ENCODE results near the gene RXRB. TPM values are rescaled to one million over a fixed set of nuclear protein-coding genes. Genes with fewer than 3 reads are reported as not detected.

RXRB gene
- total and polyA plus RNA-seq, 2 donors (not counting 1 experiment from before 2014, with no cell fraction given) = 88.3 to 99.9 TPM

DNA sequence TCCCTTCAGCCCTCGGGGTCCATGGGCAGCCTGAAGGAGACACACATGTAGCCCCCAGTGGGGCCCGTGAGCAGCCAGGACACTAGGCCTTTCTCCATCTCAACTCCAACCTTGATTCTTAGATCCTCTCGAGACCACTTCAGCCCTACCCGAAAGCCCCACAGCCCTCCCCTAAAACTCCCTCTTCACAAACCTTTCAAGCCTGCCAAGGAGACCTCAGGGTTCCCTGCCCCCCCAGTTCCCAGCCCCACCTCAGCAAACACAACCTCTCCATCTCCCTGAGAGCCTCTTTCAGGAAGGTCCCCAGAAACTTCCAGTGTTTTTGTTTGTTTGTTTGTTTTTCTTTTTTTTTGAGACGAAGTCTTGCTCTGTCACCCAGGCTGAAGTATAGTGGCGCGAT, 19.3 kb downstream of the RXRB start:
- H3K9me3 ChIP-seq (ENCODE audit: control extremely low read depth in 1 of 3, control insufficient read depth in 2 of 3, insufficient read depth in 1 of 3, low read length in 2 of 3) = peaks cover 0 to 16% (median 5%) of the 10 kb centered on the region in 3 donors
- POLR2A ChIA-PET = no interaction called here
- no peaks in the 10 kb centered on the region for H3K36me3 ChIP-seq (replicated peaks in 1 of 2; ENCODE audit: control extremely low read depth in 1 of 2, control insufficient read depth in 1 of 2, extremely low read depth in 1 of 2, insufficient read depth in 2 of 2, low read length in 1 of 2)
- TF ChIP-seq EZH2 (IDR thresholded peaks at IDR 0.05; ENCODE audit: borderline replicate concordance, insufficient read depth, low read depth, low read length, poor library complexity, severe bottlenecking) = no peak
- TF ChIP-seq CTCF (IDR thresholded peaks at IDR 0.05) = no peak
- no peak overlapping the region for H3K27ac ChIP-seq (ENCODE audit: low read length in 2 of 2)
- H3K9ac ChIP-seq (ENCODE audit: low read length) = no peak overlapping the region
- no peak for DNase-seq
- no peaks in the 10 kb centered on the region for H3K79me2 ChIP-seq (ENCODE audit: control insufficient read depth, insufficient read depth, low read length)
- peaks cover 13% of the 10 kb centered on the region for H3K4me1 Mint-ChIP-seq
- H4K20me1 ChIP-seq (ENCODE audit: control insufficient read depth, insufficient read depth, low read length, poor library complexity, severe bottlenecking) = no peaks in the 10 kb centered on the region
- ATAC-seq (ENCODE audit: low read depth) = no peak
- 98% methylated on average over 4 of the region's 7 CpGs for WGBS (ENCODE audit: insufficient coverage)
- intact Hi-C loops (cut with micrococcal nuclease) = no loop called here
- H3K4me3 ChIP-seq (ENCODE audit: control extremely low read depth in 1 of 5, extremely low read depth in 1 of 5, insufficient read depth in 1 of 5, low read depth in 2 of 5, low read length in 4 of 5) = no peak overlapping the region
- H3K4me1 ChIP-seq (ENCODE audit: control insufficient read depth in 2 of 2, insufficient read depth in 2 of 2, low read length in 2 of 2) = peaks cover 14 to 15% of the 10 kb centered on the region in 2 donors
- no peak overlapping the region for H3K27ac Mint-ChIP-seq
- no peak overlapping the region for H3K4me2 ChIP-seq (replicated peaks; ENCODE audit: low read depth, low read length, poor library complexity, severe bottlenecking)
- H3K27me3 ChIP-seq (replicated peaks in 1 of 4; ENCODE audit: control extremely low read depth in 1 of 4, control insufficient read depth in 3 of 4, insufficient read depth in 4 of 4, low read length in 3 of 4) = peaks cover 0 to 14% (median 2%) of the 10 kb centered on the region in 4 experiments
- H3K9me3 Mint-ChIP-seq (ENCODE audit: insufficient read depth) = peaks cover 12% of the 10 kb centered on the region
- H2AFZ ChIP-seq (ENCODE audit: insufficient read depth, low read depth, low read length, poor library complexity, severe bottlenecking) = no peak overlapping the region
- H3K27me3 Mint-ChIP-seq = peaks cover 14% of the 10 kb centered on the region
- CTCF ChIA-PET = no interaction called here
- H3K4me3 Mint-ChIP-seq = no peak overlapping the region

GRCh38 chr6:33178755-33179475, 21.6 kb downstream of the RXRB start:
- Histone ChIP-seq H2AFZ (ENCODE audit: insufficient read depth, low read depth, low read length, poor library complexity, severe bottlenecking) (no peak overlapping the region), H3K79me2 (ENCODE audit: control insufficient read depth, insufficient read depth, low read length) (no peaks in the 10 kb centered on the region), H3K27me3 (replicated peaks in 1 of 4; ENCODE audit: control extremely low read depth in 1 of 4, control insufficient read depth in 3 of 4, insufficient read depth in 4 of 4, low read length in 3 of 4) (peaks cover 0 to 5% (median 2%) of the 10 kb centered on the region in 4 experiments), H3K4me1 (ENCODE audit: control insufficient read depth in 2 of 2, insufficient read depth in 2 of 2, low read length in 2 of 2) (peaks cover 12% of the 10 kb centered on the region in 2 donors), H3K4me2 (replicated peaks; ENCODE audit: low read depth, low read length, poor library complexity, severe bottlenecking) (no peak overlapping the region), H3K27ac (ENCODE audit: low read length in 2 of 2) (no peak overlapping the region), H3K9ac (ENCODE audit: low read length) (no peak overlapping the region), H3K4me3 (ENCODE audit: control extremely low read depth in 1 of 5, extremely low read depth in 1 of 5, insufficient read depth in 1 of 5, low read depth in 2 of 5, low read length in 4 of 5) (no peak overlapping the region), H4K20me1 (ENCODE audit: control insufficient read depth, insufficient read depth, low read length, poor library complexity, severe bottlenecking) (no peaks in the 10 kb centered on the region), H3K36me3 (replicated peaks in 1 of 2; ENCODE audit: control extremely low read depth in 1 of 2, control insufficient read depth in 1 of 2, extremely low read depth in 1 of 2, insufficient read depth in 2 of 2, low read length in 1 of 2) (no peaks in the 10 kb centered on the region), H3K9me3 (ENCODE audit: control extremely low read depth in 1 of 3, control insufficient read depth in 2 of 3, insufficient read depth in 1 of 3, low read length in 2 of 3) (peaks cover 0 to 9% (median 5%) of the 10 kb centered on the region in 3 donors)
- H3K27me3 Mint-ChIP-seq = peaks cover 20% of the 10 kb centered on the region
- H3K27ac Mint-ChIP-seq = no peak overlapping the region
- ChIA-PET POLR2A (interaction anchor here (0.5 to 0.6 kb wide), 2 partner anchors 149 to 166 kb away, joined by 4 read pairs; no protein-coding TSS in a partner anchor), CTCF (interaction anchor here (1.4 kb wide), 1 partner anchor 10 kb away, joined by 3 read pairs; no protein-coding TSS in a partner anchor)
- intact Hi-C loops (cut with micrococcal nuclease) = no loop called here
- H3K4me3 Mint-ChIP-seq = no peak overlapping the region
- TF ChIP-seq CTCF (IDR thresholded peaks at IDR 0.05) (no peak), EZH2 (IDR thresholded peaks at IDR 0.05; ENCODE audit: borderline replicate concordance, insufficient read depth, low read depth, low read length, poor library complexity, severe bottlenecking) (no peak)
- no peak for ATAC-seq (ENCODE audit: low read depth)
- WGBS (ENCODE audit: insufficient coverage) = 94% methylated on average over 5 of the region's 10 CpGs
- no peak for DNase-seq
- H3K9me3 Mint-ChIP-seq (ENCODE audit: insufficient read depth) = peaks cover 12% of the 10 kb centered on the region
- peaks cover 13% of the 10 kb centered on the region for H3K4me1 Mint-ChIP-seq

All from B cell (primary cell).